ENCODE measurements around the gene TSPAN18.

Gene TSPAN18

GRCh38 chr11:44916801-44917385 lies 190.1 kb downstream of the TSPAN18 start:
- DNase-seq (ENCODE audit: low read depth), result no peak

- no peak for DNase-seq (ENCODE audit: low read depth)
Observed at GRCh38 chr11:44917741-44918140, 191.0 kb downstream of the TSPAN18 start.

- no peak for DNase-seq (ENCODE audit: low read depth)
Observed at GRCh38 chr11:44920451-44920850, 193.7 kb downstream of the TSPAN18 start.

DNA sequence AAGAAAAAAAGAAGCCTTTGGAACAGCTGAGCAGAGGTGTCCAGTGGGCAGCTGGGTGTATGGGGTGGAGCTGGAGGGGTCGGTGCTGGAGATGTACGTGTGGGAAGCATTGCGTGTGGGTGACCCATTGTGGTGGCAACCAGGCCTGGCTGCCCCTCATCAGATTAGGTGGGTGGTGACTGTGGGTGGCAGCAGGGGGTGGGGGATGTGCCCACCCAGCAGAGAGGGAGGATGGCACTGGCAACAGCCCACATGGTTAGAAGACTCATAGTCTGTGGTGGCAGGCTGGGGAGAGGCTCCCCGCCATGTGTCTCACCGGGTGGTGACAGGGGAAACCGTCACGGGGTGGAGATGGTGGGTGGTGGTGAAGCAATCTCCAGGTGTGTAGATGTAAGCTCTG lies 196.4 kb downstream of the TSPAN18 start:
- DNase-seq (ENCODE audit: low read depth), result no peak

DNA sequence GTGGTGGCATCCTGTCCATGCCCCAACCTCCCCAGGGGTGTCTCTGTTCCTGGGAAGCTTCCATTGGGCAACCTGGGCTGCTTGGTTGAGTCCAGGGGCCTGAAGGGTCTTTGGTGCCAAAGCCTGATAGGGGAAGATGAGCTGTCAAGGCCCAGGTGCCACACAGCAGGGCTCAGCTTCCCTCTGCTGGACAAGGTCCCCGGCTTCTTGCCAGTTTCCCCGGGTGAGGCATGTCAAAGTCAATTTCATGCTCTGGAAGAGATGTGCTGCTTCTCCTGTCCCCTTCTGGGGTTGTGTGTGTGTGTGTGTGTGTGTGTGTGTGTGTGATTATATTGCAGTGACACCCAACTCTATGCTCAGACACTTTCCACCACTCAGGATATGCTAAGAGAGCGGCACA lies 197.0 kb downstream of the TSPAN18 start:
- no peak for DNase-seq (ENCODE audit: low read depth)

- no peak for DNase-seq (ENCODE audit: low read depth)
Observed at GRCh38 chr11:44926036-44926435, 199.3 kb downstream of the TSPAN18 start.

DNA sequence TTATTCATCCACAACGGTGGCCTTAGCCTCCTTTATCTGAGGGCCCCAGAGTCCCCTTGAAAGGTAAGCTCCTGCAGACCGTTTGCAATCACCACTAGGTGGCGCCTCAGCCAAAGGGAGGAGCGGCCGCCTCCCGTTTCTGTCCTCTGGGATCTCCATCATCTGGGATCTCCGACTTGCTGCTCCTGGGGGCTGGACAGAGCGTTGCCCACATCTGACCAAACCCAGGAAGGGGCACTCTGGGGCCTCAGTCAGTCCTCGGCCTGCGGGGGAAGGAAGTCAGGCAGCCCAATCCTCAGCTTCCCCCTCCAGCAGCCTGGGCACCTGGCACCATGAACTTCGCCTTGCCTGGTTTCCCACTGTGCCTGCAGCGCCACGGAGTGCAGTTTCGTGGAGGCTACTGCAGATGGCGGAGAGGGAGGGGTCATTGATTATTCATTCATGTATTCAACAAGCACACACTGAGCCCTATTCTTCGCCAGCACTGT lies 200.5 kb downstream of the TSPAN18 start:
- peak; percentile 40 for DNase-seq (ENCODE audit: low read depth)

DNA sequence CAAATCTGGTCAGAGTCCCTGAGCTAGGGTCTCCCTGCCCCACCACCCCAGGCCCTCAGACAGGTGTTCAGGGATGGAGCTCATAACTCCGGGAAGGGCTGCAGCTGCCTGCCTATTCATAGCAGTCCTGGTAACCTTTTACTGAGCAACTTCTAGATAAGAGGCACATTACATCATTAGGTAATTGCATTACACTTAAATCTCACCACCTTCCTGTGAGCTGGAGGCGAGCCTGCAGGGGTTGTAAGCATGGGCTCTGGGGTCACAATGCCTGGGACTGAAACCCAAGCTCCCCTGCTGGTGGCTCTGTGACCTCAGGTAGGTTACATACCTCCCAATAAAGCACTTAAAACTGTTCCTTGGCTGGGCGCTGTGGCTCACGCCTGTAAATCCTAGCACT lies 201.4 kb downstream of the TSPAN18 start:
- DNase-seq (ENCODE audit: low read depth), result no peak

DNA sequence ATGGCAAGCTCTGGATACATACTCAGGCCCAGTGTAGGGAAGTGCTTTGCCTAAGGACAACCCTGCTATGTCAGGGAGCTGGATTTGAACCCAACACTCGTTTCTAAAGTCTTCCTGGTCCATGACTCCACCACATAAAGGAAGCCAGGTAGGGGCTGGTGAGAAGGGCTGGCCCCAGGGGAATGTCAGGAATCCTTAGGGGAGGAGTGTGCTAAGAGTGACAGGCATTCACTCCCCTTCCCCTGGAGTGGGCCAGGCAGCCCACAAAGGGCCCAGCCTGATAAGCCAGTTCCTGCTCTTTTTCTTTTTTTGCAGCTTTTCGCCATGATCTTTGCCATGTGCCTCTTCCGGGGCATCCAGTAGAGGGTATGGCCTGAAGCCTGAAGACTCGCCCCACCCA lies 202.1 kb downstream of the TSPAN18 start:
- no peak for DNase-seq (ENCODE audit: low read depth)

- DNase-seq (ENCODE audit: low read depth), result no peak
Observed at GRCh38 chr11:44930588-44931302, 204.0 kb downstream of the TSPAN18 start.

- no peak for DNase-seq (ENCODE audit: low read depth)
Observed at GRCh38 chr11:44931466-44931865, 204.7 kb downstream of the TSPAN18 start.

DNA sequence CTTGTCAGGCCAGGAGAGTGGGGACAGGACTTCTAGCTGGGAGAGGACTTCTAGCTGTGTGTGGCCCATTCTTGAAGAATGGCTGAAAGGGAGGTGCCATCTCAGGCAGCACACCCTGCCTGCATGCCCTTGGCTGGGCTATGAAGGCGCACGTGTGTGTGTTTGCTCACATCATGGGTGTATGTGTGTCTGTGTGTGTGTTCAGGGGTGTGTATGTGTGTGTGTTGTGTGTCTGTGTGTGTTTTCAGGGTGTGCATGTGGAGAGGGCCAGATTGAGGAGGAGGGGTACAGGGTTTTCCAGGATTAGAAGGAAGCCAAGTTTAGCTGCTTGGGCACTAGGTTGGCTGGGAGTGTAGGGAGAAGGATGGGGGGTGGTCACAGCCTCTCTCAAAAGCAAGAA lies 207.3 kb downstream of the TSPAN18 start:
- DNase-seq (ENCODE audit: low read depth), result no peak

DNA sequence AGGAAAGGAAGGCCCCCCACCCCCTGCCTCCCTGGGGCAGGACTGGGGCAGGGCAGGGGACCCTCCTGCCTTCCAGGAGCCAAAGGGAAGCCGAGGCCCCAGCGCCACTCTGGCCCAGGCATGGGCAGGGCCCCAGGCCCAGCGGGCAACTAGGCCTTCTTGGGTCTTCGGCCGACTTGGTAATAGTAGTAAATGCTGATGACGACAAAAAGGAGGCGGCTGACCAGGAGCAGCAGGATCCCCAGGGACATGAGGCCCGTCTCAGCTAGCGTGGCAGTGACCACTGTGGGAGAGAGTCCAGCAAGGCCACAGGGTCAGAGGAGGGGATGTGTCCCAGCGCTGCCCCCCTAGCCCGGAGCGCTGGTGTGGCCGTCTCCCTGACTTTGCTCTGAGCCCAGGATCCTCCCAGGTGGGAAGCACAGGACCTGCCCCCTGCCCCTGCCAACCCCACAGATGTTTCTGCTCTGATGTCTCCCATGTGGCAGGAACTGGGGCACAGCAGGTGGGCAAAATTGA lies 208.0 kb downstream of the TSPAN18 start:
- DNase-seq (ENCODE audit: low read depth), result no peak

DNA sequence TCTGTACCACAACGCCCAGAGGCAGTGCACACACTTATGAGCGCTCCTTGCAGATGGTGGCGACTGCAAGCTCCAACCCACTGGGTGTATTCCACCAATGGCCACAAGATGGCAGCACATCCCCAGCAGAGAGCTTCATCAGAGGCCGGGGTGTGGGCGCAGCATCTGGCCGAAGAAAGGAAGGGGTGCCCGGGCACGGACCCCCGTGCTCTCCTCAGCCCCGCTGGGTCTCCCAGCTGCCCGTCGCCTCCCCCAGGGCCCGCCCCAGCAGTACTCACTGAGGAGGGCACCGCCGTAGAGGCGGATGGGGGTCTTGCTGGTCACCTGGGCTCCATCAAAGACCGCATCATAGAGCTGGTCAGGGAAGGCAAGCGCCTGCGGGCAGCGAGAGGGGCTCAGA lies 209.8 kb downstream of the TSPAN18 start:
- DNase-seq (ENCODE audit: low read depth), result peak; percentile 39

DNA sequence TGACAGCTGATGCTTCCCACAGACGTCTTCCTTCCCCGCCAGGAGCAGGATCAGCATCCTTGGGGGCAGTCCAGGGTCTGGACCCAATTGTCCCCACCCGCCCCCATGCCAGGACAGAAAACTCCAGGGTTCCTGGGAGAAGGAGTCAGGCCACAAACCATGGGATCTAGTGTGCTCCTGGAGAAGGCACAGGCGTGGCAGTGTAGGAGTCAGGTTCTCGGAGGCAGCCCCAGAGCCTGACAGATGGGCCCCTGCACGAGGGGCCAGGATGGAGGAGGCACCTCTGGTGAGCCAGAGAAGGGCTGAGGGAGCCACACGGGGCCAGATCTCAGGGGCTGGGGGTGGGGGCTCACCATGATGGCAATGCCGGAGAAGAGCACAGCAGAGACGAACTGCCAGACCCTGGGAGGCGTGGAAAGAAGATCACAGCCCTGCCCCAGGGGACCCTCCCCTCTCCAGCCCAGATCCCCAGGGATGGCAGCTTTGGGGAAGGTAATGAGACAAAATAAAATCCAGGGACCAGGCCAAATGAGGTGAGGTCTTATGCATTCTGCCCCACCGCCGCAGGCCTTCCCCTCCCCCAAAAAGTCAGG lies 210.3 kb downstream of the TSPAN18 start:
- DNase-seq (ENCODE audit: low read depth), result no peak

- DNase-seq (ENCODE audit: low read depth), result no peak
Observed at GRCh38 chr11:44938066-44938691, 211.4 kb downstream of the TSPAN18 start.

DNA sequence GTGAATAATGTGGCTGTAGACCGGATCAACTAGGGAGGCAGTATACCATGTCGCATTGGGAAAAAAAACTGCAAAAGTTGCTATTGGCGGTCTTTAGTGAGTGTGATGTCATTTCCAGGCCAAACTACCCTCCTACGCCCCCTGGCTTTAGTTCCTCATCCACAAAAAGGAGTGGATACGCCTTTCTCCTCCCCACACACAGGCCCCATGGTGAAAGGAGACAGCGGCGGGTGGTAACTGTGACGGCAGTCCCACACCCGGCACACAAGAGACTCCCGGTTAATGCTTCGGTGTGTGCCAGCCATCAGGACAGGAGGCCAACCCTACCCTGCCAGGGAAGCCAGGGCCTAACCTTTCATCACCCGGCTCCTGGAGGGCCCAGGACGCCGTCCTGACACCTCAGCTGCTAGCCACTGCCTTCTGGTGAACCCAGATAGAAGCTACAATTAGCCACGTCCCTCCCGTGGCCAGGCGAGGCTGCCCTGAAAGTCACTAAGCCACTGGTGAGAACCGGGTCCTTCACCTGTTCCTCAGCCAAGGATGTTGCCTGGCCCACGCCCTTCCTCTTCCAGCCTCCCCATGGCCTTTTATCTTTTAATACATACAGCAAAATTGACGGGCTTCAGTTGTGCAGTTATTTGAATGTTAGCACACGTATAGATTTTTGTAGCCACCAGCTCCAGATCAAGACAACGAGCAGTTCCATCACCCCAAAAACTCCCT lies 213.1 kb downstream of the TSPAN18 start:
- DNase-seq (ENCODE audit: low read depth), result no peak

DNA sequence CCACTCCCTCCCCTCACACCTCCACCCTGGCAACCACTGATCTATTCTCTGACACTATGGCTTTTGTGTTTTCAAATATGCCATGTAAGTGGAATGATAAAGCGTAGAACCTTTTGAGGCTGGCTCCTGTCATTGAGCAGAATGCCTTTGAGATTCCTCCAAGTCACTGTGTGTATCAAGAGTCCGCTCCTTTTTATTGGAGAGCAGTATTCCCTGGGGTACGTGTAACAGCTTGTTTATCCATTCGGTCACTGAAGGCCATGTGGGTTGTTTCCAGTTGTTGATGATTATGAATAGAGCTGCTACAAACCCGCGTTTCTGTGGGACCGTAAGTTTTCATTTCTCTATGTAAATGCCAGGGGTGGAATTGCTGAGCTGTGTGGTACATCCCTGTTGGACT lies 213.6 kb downstream of the TSPAN18 start:
- no peak for DNase-seq (ENCODE audit: low read depth)

DNA sequence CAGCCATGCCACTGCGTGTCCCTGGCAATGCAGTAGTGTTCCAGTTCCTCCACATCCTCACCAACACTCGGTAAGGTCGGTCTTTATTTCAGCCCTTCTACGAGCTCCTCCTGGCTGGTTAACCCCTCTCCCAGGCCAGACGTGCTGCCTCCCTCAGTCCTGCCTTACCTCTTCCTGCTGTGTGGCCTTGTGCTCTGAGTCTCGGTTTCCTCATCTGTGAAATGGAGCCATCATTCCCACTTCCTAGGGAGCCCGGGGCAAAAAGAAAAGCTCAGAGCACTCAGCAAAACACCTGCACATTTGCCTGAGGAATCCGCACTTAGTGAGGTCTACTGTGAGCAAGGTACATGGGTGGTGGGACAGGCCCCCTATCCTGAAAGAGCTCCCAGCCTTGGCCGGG lies 214.1 kb downstream of the TSPAN18 start:
- DNase-seq (ENCODE audit: low read depth), result no peak

DNA sequence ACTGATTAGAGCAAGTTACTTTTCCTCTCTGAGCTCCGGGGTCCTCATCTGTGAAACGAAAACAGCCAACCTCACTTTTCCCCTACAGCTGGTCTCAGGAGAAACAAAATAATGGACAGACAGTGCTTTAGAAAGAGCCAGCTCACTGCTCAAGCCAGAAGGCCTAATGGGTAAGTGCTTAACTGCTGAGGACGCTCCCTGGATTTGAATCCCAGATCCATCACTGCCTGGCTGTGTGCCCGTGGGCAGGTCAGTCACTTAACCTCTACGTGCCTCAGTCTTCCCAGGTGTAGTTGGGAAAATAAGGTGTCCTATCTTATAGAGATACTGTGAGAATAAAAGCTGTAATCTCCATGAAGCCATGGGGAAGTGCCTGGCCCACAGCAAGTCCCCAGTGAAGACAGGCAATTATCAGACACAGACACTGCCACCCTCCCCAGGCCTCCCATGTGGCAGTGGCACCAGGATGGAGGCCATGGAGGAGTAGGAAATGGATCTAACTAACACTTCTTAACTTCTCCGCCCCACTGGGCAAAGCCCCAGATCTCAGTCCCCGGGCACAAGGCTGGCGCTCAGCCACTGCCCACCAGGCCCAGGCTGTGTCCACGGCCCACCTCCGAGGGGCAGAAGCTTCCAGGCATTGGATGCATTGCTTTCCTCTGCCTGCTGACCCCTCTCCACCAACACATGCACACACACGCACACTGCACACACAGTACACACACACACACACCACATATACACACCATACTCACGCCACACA lies 214.7 kb downstream of the TSPAN18 start:
- no peak for DNase-seq (ENCODE audit: low read depth)

All from HS-27A (cell line).